ENCODE measurements around the gene CIC. TPM values are rescaled to one million over a fixed set of nuclear protein-coding genes. Genes with fewer than 3 reads are reported as not detected.
A peak's percentile ranks its signal among the peaks of the same experiment; 100 is the strongest.

Gene CIC
- polyA plus RNA-seq, 3 donors, result 0.62 to 42.2 (median 0.87) TPM

- Histone ChIP-seq H3K79me2 (ENCODE audit: insufficient read depth, low read length) (peaks cover 88% of the 10 kb centered on the region), H3K9ac (ENCODE audit: insufficient read depth, low read length, poor library complexity, severe bottlenecking) (no peak overlapping the region), H3K36me3 (replicated peaks in 1 of 2; ENCODE audit: control insufficient read depth in 1 of 2, insufficient read depth in 2 of 2, low read length in 2 of 2) (peaks cover 40 to 59% of the 10 kb centered on the region in 2 donors), H2AFZ (ENCODE audit: insufficient read depth, low read depth, low read length, poor library complexity, severe bottlenecking) (no peak overlapping the region), H3K27me3 (ENCODE audit: control insufficient read depth in 2 of 2, insufficient read depth in 2 of 2, low read length in 2 of 2) (no peaks in the 10 kb centered on the region), H3K4me1 (ENCODE audit: control insufficient read depth in 1 of 2, insufficient read depth in 2 of 2, low read length in 2 of 2) (peaks cover 36 to 60% of the 10 kb centered on the region in 2 donors), H3K4me3 (replicated peaks in 1 of 3; ENCODE audit: low read depth in 2 of 3, low read length in 3 of 3) (no peak overlapping the region), H3K9me3 (replicated peaks in 1 of 2; ENCODE audit: control insufficient read depth in 1 of 2, insufficient read depth in 1 of 2, low read length in 2 of 2) (no peaks in the 10 kb centered on the region), H4K20me1 (ENCODE audit: insufficient read depth, low read length) (peaks cover 64% of the 10 kb centered on the region), H3K27ac (ENCODE audit: low read depth in 1 of 2, low read length in 2 of 2) (no peak overlapping the region), H3K4me2 (replicated peaks; ENCODE audit: extremely low read depth, low read length, poor library complexity, severe bottlenecking) (no peak overlapping the region)
- Mint-ChIP-seq H3K4me3 (no peak overlapping the region), H3K9me3 (no peaks in the 10 kb centered on the region), H3K27me3 (ENCODE audit: low read depth in 3 of 3) (peaks cover 0 to 5% (median 0%) of the 10 kb centered on the region in 3 donors), H3K36me3 (peaks cover 41 to 62% of the 10 kb centered on the region in 2 donors), H3K27ac (peak overlapping the region in 2 of 7 donors; percentile 10 to 54), H3K4me1 (peaks cover 53% of the 10 kb centered on the region)
- intact Hi-C loops (cut with micrococcal nuclease), result no loop called here
- 100% methylated on average over 4 of the region's 7 CpGs for WGBS (ENCODE audit: insufficient coverage)
- TF ChIP-seq CTCF (IDR thresholded peaks at IDR 0.05), result no peak
- no peak for DNase-seq
Observed at GRCh38 chr19:42275103-42275502, 6.1 kb downstream of the CIC start.

GRCh38 chr19:42275517-42275916 lies 6.5 kb downstream of the CIC start:
- no peaks in the 10 kb centered on the region for H3K9me3 ChIP-seq (replicated peaks in 1 of 2; ENCODE audit: control insufficient read depth in 1 of 2, insufficient read depth in 1 of 2, low read length in 2 of 2)
- H3K79me2 ChIP-seq (ENCODE audit: insufficient read depth, low read length), result peaks cover 88% of the 10 kb centered on the region
- peaks cover 64% of the 10 kb centered on the region for H4K20me1 ChIP-seq (ENCODE audit: insufficient read depth, low read length)
- no peak overlapping the region for H2AFZ ChIP-seq (ENCODE audit: insufficient read depth, low read depth, low read length, poor library complexity, severe bottlenecking)
- H3K36me3 ChIP-seq (replicated peaks in 1 of 2; ENCODE audit: control insufficient read depth in 1 of 2, insufficient read depth in 2 of 2, low read length in 2 of 2), result peaks cover 40 to 59% of the 10 kb centered on the region in 2 donors
- H3K9me3 Mint-ChIP-seq, result no peaks in the 10 kb centered on the region
- H3K4me3 ChIP-seq (replicated peaks in 1 of 3; ENCODE audit: low read depth in 2 of 3, low read length in 3 of 3), result no peak overlapping the region
- intact Hi-C loops (cut with micrococcal nuclease), result no loop called here
- H3K4me1 ChIP-seq (ENCODE audit: control insufficient read depth in 1 of 2, insufficient read depth in 2 of 2, low read length in 2 of 2), result peaks cover 32 to 60% of the 10 kb centered on the region in 2 donors
- peak overlapping the region in 4 of 7 donors; percentile 10 to 83 (median 48) for H3K27ac Mint-ChIP-seq
- H3K27me3 Mint-ChIP-seq (ENCODE audit: low read depth in 3 of 3), result peaks cover 0 to 5% (median 0%) of the 10 kb centered on the region in 3 donors
- no peak for TF ChIP-seq CTCF (IDR thresholded peaks at IDR 0.05)
- H3K36me3 Mint-ChIP-seq, result peaks cover 41 to 62% of the 10 kb centered on the region in 2 donors
- no peak overlapping the region for H3K4me3 Mint-ChIP-seq
- WGBS (ENCODE audit: insufficient coverage), result no CpG with 5 or more reads among the region's 3 CpGs
- H3K9ac ChIP-seq (ENCODE audit: insufficient read depth, low read length, poor library complexity, severe bottlenecking), result no peak overlapping the region
- DNase-seq, result no peak
- no peaks in the 10 kb centered on the region for H3K27me3 ChIP-seq (ENCODE audit: control insufficient read depth in 2 of 2, insufficient read depth in 2 of 2, low read length in 2 of 2)
- no peak overlapping the region for H3K27ac ChIP-seq (ENCODE audit: low read depth in 1 of 2, low read length in 2 of 2)
- H3K4me1 Mint-ChIP-seq, result peaks cover 49% of the 10 kb centered on the region
- H3K4me2 ChIP-seq (replicated peaks; ENCODE audit: extremely low read depth, low read length, poor library complexity, severe bottlenecking), result no peak overlapping the region

Measured in CD14-positive monocyte (primary cell).